ENCODE measurements around the gene PLXNC1.

PLXNC1 gene

DNA sequence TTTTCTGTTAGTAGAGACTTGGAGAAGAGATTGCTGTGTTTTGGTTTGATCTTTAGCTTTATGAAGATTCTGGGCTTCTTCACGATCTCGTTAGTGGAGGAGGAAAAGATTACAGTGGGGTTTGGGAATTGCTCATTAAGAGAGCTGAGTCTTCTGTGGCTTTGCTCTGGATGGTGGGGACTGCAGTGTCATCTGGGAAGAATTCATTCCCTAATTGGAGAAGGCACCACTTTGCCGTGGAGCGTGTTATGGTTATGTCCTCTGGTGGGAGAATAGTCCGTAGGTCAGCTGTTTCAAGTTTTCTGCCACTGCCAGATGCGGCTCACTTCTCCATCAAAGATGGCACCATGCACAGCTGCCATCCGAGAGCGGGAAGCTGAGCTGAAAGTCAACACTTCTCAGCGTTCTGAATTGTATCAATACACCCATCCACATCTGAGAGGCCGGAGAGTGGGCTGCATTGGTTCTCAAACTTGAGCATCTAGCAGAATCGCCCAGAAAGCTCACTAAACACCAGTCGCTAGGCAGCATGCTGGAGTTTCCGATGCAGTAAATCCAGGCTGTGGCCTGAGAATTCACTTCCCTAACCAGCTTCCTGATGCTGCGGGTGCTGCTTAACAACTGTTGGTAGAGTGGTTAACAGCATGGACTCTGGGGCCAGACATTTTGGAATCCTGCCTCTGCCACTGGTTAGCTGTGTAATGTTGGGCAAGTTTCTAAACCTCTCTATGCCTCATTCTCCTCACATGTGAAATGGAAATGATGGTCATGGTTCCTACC, 117.8 kb downstream of the PLXNC1 start:
- no peak overlapping the region for H2AFZ ChIP-seq (ENCODE audit: low read length)
- no peak overlapping the region for H3K4me3 ChIP-seq (ENCODE audit: low read depth, low read length, poor library complexity, severe bottlenecking)
- H3K9me2 ChIP-seq (ENCODE audit: low read depth, low read length), result no peaks in the 10 kb centered on the region
- H3K9ac ChIP-seq (ENCODE audit: low read length), result no peak overlapping the region
- TF ChIP-seq, protein P1, sequence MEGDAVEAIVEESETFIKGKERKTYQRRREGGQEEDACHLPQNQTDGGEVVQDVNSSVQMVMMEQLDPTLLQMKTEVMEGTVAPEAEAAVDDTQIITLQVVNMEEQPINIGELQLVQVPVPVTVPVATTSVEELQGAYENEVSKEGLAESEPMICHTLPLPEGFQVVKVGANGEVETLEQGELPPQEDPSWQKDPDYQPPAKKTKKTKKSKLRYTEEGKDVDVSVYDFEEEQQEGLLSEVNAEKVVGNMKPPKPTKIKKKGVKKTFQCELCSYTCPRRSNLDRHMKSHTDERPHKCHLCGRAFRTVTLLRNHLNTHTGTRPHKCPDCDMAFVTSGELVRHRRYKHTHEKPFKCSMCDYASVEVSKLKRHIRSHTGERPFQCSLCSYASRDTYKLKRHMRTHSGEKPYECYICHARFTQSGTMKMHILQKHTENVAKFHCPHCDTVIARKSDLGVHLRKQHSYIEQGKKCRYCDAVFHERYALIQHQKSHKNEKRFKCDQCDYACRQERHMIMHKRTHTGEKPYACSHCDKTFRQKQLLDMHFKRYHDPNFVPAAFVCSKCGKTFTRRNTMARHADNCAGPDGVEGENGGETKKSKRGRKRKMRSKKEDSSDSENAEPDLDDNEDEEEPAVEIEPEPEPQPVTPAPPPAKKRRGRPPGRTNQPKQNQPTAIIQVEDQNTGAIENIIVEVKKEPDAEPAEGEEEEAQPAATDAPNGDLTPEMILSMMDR (IDR thresholded peaks at IDR 0.05; ENCODE audit: low read length), result no peak
- no peak for TF ChIP-seq EZH2 (IDR thresholded peaks at IDR 0.05; ENCODE audit: borderline replicate concordance, low read length)
- peaks cover 24% of the 10 kb centered on the region for H3K4me1 ChIP-seq (ENCODE audit: insufficient read depth, low read length, severe bottlenecking)
- no peaks in the 10 kb centered on the region for H3K27me3 ChIP-seq (ENCODE audit: insufficient read depth, low read length)
- H4K20me1 ChIP-seq (ENCODE audit: insufficient read depth, low read length), result no peaks in the 10 kb centered on the region
- H3K79me2 ChIP-seq (ENCODE audit: insufficient read depth, low read length), result no peaks in the 10 kb centered on the region
- no peaks in the 10 kb centered on the region for H3K9me3 ChIP-seq (ENCODE audit: low read length)
- no peak overlapping the region for H3K4me2 ChIP-seq (ENCODE audit: low read length)
- no peaks in the 10 kb centered on the region; the same call in 1 of the 2 replicates for H3K36me3 ChIP-seq (ENCODE audit: insufficient read depth, low read length)
- 0 out of 2 replicates have a peak, but pooled peaks cover 3% of the 10 kb centered on the region for H3F3A ChIP-seq (ENCODE audit: insufficient read depth, low read length)
- no peak overlapping the region for H3K27ac ChIP-seq (ENCODE audit: low read depth, low read length, poor library complexity, severe bottlenecking)

DNA sequence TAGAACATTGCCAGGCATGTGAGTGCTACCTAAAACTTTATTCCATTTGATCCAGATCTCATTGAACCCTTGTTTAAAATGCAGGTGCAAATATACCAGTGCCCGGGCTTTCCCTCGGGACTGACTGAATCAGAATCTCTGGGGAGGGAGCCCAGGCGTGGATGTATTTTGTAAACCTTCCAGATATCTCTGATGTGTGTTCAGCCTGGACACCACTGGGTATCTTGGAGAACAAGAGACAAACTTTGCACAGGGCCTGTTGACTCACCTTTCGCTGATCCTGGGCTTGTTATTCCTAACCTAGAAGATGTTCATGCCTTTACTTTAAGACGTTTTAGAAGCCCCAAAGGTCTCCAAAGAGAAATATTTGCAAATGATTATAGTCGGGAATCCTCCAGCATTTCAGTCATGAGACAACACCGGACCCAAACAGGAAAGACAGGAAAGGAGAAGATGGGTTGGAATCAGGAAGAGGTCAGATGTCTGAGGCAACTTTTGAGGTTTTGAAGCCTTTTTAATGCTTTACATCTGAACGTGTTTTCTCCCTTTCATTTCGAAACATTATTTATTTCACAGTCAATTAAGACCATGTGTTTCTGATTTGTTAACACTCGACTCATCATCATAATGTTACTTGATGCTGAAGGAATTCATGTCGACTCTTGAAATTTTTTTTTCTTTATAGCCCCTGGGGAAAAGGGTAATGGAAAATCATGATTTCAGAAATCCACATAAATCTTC, 118.6 kb downstream of the PLXNC1 start:
- Histone ChIP-seq H2AFZ (ENCODE audit: low read length) (no peak overlapping the region), H3K4me1 (ENCODE audit: insufficient read depth, low read length, severe bottlenecking) (peaks cover 16% of the 10 kb centered on the region), H3K9ac (ENCODE audit: low read length) (no peak overlapping the region), H3K27ac (ENCODE audit: low read depth, low read length, poor library complexity, severe bottlenecking) (no peak overlapping the region), H3K79me2 (ENCODE audit: insufficient read depth, low read length) (no peaks in the 10 kb centered on the region), H3K4me2 (ENCODE audit: low read length) (no peak overlapping the region), H3F3A (ENCODE audit: insufficient read depth, low read length) (no peaks in the 10 kb centered on the region), H3K27me3 (ENCODE audit: insufficient read depth, low read length) (no peaks in the 10 kb centered on the region), H3K36me3 (ENCODE audit: insufficient read depth, low read length) (no peaks in the 10 kb centered on the region; the same call in 1 of the 2 replicates), H3K9me2 (ENCODE audit: low read depth, low read length) (no peaks in the 10 kb centered on the region), H3K4me3 (ENCODE audit: low read depth, low read length, poor library complexity, severe bottlenecking) (no peak overlapping the region), H3K9me3 (ENCODE audit: low read length) (no peaks in the 10 kb centered on the region), H4K20me1 (ENCODE audit: insufficient read depth, low read length) (no peaks in the 10 kb centered on the region)
- no peak for TF ChIP-seq EZH2 (IDR thresholded peaks at IDR 0.05; ENCODE audit: borderline replicate concordance, low read length)
- TF ChIP-seq, protein P1 (IDR thresholded peaks at IDR 0.05; ENCODE audit: low read length), result no peak

DNA sequence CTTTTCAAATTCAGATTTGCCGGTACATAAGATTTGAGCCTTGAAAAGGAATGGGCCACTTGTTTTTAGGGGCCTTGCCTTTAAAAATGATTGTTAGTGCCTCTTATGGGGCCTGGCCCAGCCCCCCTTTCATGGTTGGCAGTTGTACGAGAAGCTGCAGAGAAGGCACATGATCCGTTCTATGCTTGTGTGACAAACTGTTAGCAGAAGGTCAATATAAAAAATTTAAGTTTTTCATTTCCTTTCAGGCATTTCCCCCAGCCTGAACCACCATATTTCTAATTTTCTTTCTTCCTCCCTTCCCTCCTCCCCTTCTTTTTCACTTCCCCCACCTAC, 119.1 kb downstream of the PLXNC1 start:
- Histone ChIP-seq H3K9ac (ENCODE audit: low read length) (no peak overlapping the region), H3K27me3 (ENCODE audit: insufficient read depth, low read length) (no peaks in the 10 kb centered on the region), H3K27ac (ENCODE audit: low read depth, low read length, poor library complexity, severe bottlenecking) (no peak overlapping the region), H2AFZ (ENCODE audit: low read length) (no peak overlapping the region), H3K36me3 (ENCODE audit: insufficient read depth, low read length) (no peaks in the 10 kb centered on the region; the same call in 1 of the 2 replicates), H3K9me2 (ENCODE audit: low read depth, low read length) (no peaks in the 10 kb centered on the region), H3K4me2 (ENCODE audit: low read length) (no peak overlapping the region), H3K4me1 (ENCODE audit: insufficient read depth, low read length, severe bottlenecking) (peaks cover 11% of the 10 kb centered on the region), H3K79me2 (ENCODE audit: insufficient read depth, low read length) (no peaks in the 10 kb centered on the region), H3K9me3 (ENCODE audit: low read length) (no peaks in the 10 kb centered on the region), H4K20me1 (ENCODE audit: insufficient read depth, low read length) (no peaks in the 10 kb centered on the region), H3F3A (ENCODE audit: insufficient read depth, low read length) (no peaks in the 10 kb centered on the region), H3K4me3 (ENCODE audit: low read depth, low read length, poor library complexity, severe bottlenecking) (no peak overlapping the region)
- TF ChIP-seq, protein P1 (IDR thresholded peaks at IDR 0.05; ENCODE audit: low read length), result no peak
- TF ChIP-seq EZH2 (IDR thresholded peaks at IDR 0.05; ENCODE audit: borderline replicate concordance, low read length), result no peak

Data from OCI-LY1 (cell line).